Prostate gland (tissue), 2 donors: ENCODE measurements around the gene NPLOC4.

Source experiments
- CTCF ChIP-seq, 4 experiments: fragments of 200-600 bp in 2 of 4; fragments of 450-650 bp in 2 of 4; sonication (generic) in 2 of 4; IDR thresholded peaks; 1 replicate in 3 of 4; 2 replicates in 1 of 4; pipeline ENCODE4 v1.5.1; 2016 to 2019; ENCODE audit warnings: antibody characterized with exemption in 4 of 4, mild to moderate bottlenecking in 2 of 4, moderate library complexity in 2 of 4
- POLR2A ChIP-seq: fragments of 450-650 bp; IDR thresholded peaks from one replicate; pipeline ENCODE4 v1.6.1; 2016; ENCODE audit warnings: antibody characterized with exemption, mild to moderate bottlenecking

- no peak for TF ChIP-seq POLR2A
- no peak for TF ChIP-seq CTCF (IDR thresholded peaks at IDR 0.05)
These were observed 85.3 kb downstream of the NPLOC4 start for GRCh38 chr17:81551458-81552243.
